HG02678 (cell line): Measurements from ENCODE around the gene GDA.

Experiments used
- ATAC-seq: cut with Tn5 transposase; IDR thresholded peaks from one replicate; pipeline ENCODE4 v1.9.1; 2021; ENCODE audit warnings: mild to moderate bottlenecking, moderate library complexity; ENCODE audit not compliant: unreplicated experiment

The GDA gene

GRCh38 chr9:72150127-72150526 is 887 bp downstream of the GDA start:
- ATAC-seq = no peak

GRCh38 chr9:72150661-72151060 is 1.4 kb downstream of the GDA start:
- no peak for ATAC-seq

- ATAC-seq = no peak
These were observed 1.9 kb downstream of the GDA start for GRCh38 chr9:72151104-72151503.

- ATAC-seq = peak; percentile 86
These were observed 5.4 kb downstream of the GDA start for GRCh38 chr9:72154468-72155285.

- no peak for ATAC-seq
These were observed 6.1 kb downstream of the GDA start for GRCh38 chr9:72155301-72155700.

- no peak for ATAC-seq
These were observed 7.3 kb downstream of the GDA start for GRCh38 chr9:72156586-72156985.

- ATAC-seq = no peak
These were observed 9.4 kb downstream of the GDA start for GRCh38 chr9:72158680-72159079.

GRCh38 chr9:72160446-72161123 is 11.3 kb downstream of the GDA start:
- no peak for ATAC-seq

- ATAC-seq = no peak
These were observed 16.1 kb downstream of the GDA start for GRCh38 chr9:72165326-72165725.

- no peak for ATAC-seq
These were observed 16.7 kb downstream of the GDA start for GRCh38 chr9:72165821-72166547.

GRCh38 chr9:72168075-72168474 is 18.8 kb downstream of the GDA start:
- no peak for ATAC-seq

- ATAC-seq = no peak
These were observed 19.9 kb downstream of the GDA start for GRCh38 chr9:72169178-72169577.

GRCh38 chr9:72173080-72173479 is 23.8 kb downstream of the GDA start:
- ATAC-seq = no peak

GRCh38 chr9:72185561-72185960 is 36.3 kb downstream of the GDA start:
- ATAC-seq = no peak

GRCh38 chr9:72187121-72187695 is 38.0 kb downstream of the GDA start:
- no peak for ATAC-seq

- ATAC-seq = no peak
These were observed 39.0 kb downstream of the GDA start for GRCh38 chr9:72188232-72188631.

- ATAC-seq = peak; percentile 92
These were observed 44.2 kb downstream of the GDA start for GRCh38 chr9:72193478-72193881.

- no peak for ATAC-seq
These were observed 50.0 kb downstream of the GDA start for GRCh38 chr9:72199238-72199637.

- ATAC-seq = no peak
These were observed 51.2 kb downstream of the GDA start for GRCh38 chr9:72200452-72200851.

- no peak for ATAC-seq
These were observed 52.8 kb downstream of the GDA start for GRCh38 chr9:72202009-72202408.

- ATAC-seq = peak; percentile 50
These were observed 54.1 kb downstream of the GDA start for GRCh38 chr9:72203205-72203803.
